ENCODE results near the gene THAP12.

- TF ChIP-seq POLR2AphosphoS5 (IDR thresholded peaks at IDR 0.05; ENCODE audit: borderline replicate concordance, low read depth, low read length) = no peak
- no peak for TF ChIP-seq EZH2 (IDR thresholded peaks at IDR 0.05)
These were observed 34.1 kb upstream of the THAP12 start for GRCh38 chr11:76415073-76415472.

Data from SK-N-MC (cell line).